Right lobe of liver (tissue), 4 donors: ENCODE results near the gene TIMP2.

Source experiments
- POLR2A ChIP-seq: fragments of 450-650 bp; IDR thresholded peaks from one replicate; pipeline ENCODE4 v1.6.1; 2017; ENCODE audit warnings: antibody characterized with exemption, mild to moderate bottlenecking
- TF ChIP-seq, protein P1 (sequence below), 4 donors: fragments of 200-600 bp in 3 of 4; fragments of 450-650 bp in 1 of 4; IDR thresholded peaks; one replicate each; pipeline versions ENCODE4 v1.5.1 to v1.8.0; 2016 to 2022; ENCODE audit warnings: antibody characterized with exemption in 4 of 4, mild to moderate bottlenecking in 2 of 4
- donor health status: DM: no; HTN: no; CAD: no.
- donor health status: DM: no; HTN: no; CAD: no.
- donor health status: DM: no; HTN: yes; CAD: no.

DNA sequence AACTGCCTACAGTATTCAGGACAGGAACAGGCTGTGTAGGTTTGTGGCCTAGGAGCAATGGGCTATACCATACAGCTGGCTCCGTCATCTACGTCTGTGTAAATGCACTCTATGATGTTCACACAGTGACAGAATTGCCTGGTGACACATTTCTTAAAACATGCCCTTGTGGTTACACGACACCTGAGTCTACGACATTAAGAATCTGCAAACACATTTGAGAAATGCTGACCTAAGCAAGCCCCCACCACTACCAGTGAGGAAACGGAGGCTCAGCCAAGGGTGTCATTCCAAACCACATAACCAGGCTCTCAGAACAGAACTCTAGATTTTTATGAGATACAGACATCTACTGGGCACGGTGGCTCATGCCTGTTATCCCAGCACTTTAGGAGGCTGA is 108.1 kb downstream of the TIMP2 start:
- TF ChIP-seq, protein P1, sequence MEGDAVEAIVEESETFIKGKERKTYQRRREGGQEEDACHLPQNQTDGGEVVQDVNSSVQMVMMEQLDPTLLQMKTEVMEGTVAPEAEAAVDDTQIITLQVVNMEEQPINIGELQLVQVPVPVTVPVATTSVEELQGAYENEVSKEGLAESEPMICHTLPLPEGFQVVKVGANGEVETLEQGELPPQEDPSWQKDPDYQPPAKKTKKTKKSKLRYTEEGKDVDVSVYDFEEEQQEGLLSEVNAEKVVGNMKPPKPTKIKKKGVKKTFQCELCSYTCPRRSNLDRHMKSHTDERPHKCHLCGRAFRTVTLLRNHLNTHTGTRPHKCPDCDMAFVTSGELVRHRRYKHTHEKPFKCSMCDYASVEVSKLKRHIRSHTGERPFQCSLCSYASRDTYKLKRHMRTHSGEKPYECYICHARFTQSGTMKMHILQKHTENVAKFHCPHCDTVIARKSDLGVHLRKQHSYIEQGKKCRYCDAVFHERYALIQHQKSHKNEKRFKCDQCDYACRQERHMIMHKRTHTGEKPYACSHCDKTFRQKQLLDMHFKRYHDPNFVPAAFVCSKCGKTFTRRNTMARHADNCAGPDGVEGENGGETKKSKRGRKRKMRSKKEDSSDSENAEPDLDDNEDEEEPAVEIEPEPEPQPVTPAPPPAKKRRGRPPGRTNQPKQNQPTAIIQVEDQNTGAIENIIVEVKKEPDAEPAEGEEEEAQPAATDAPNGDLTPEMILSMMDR (IDR thresholded peaks at IDR 0.05), result no peak
- TF ChIP-seq POLR2A, result no peak
